ENCODE results near the gene LTB. TPM values are rescaled to one million over a fixed set of nuclear protein-coding genes. Genes with fewer than 3 reads are reported as not detected.

The LTB gene
- total RNA-seq, 1 experiment from 2014 or later, result not detected

DNA sequence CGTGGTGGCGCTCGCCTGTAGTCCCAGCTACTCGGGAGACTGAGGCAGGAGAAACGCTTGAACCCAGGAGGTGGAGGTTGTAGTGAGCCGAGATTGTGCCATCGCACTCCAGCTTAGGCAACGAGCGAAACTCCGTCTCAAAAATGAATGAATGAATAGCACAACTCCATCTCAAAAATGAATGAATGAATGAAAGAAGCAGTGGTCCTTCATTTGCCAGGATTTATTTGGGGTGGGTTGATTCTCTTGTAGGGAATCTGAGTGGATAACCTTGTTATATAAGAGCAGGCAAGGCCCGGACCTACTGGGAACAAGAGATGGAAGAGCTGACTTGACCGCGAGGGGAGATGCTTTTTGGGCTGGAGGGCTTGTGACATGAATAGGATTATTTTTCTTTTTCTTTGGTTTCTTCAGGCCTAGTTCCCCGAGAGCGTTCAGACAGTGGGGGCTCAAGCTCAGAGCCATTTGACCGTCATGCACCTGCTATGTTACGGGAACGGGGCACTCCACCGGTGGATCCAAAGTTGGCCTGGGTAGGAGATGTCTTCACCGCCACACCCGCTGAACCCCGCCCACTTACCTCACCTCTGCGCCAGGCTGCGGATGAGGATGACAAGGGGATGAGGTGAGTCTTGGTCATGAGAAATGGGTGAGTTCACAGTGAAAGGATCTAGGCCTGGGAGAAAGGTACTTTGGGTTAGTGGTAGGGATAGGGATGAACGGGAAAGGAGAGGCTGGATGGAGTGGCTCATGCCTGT lies 48.1 kb upstream of the LTB start:
- H3T11ph ChIP-seq (ENCODE audit: low read length), result no peak overlapping the region
- no peaks in the 10 kb centered on the region; the same call in 1 of the 2 replicates for H3K27me3 Mint-ChIP-seq (ENCODE audit: low read depth)
- no peaks in the 10 kb centered on the region for H4K20me1 ChIP-seq (ENCODE audit: control insufficient read depth, insufficient read depth, insufficient read length)

More for the DNA sequence above, 48.1 kb upstream of the LTB start:
- Mint-ChIP-seq H3K36me3 (ENCODE audit: insufficient read depth in 1 of 3, low read depth in 3 of 3) (peaks cover 85 to 100% (median 100%) of the 10 kb centered on the region in 3 experiments), H3K27ac (peak overlapping the region in 1 of 3 experiments; percentile 71; a peak in 2 of 7 replicates), H3K9me3 (no peaks in the 10 kb centered on the region), H3K4me3 (no peak overlapping the region; a peak in 1 of 5 replicates), H3K4me1 (peaks cover 0 to 3% of the 10 kb centered on the region in 2 experiments; a peak in 1 of 4 replicates)
- TF ChIP-seq, protein P1, sequence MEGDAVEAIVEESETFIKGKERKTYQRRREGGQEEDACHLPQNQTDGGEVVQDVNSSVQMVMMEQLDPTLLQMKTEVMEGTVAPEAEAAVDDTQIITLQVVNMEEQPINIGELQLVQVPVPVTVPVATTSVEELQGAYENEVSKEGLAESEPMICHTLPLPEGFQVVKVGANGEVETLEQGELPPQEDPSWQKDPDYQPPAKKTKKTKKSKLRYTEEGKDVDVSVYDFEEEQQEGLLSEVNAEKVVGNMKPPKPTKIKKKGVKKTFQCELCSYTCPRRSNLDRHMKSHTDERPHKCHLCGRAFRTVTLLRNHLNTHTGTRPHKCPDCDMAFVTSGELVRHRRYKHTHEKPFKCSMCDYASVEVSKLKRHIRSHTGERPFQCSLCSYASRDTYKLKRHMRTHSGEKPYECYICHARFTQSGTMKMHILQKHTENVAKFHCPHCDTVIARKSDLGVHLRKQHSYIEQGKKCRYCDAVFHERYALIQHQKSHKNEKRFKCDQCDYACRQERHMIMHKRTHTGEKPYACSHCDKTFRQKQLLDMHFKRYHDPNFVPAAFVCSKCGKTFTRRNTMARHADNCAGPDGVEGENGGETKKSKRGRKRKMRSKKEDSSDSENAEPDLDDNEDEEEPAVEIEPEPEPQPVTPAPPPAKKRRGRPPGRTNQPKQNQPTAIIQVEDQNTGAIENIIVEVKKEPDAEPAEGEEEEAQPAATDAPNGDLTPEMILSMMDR (conservative IDR thresholded peaks at IDR 0.05), result no peak
- H3K56ac ChIP-seq (ENCODE audit: insufficient read length, low read depth, low read length), result no peak overlapping the region
- H3K23ac ChIP-seq (ENCODE audit: insufficient read length, low read depth, low read length), result no peak overlapping the region
- H4K91ac ChIP-seq (ENCODE audit: insufficient read length, low read depth, low read length), result no peak overlapping the region
- H3K4me2 ChIP-seq (ENCODE audit: insufficient read depth, insufficient read length, low read length), result no peak overlapping the region
- H2BK15ac ChIP-seq (ENCODE audit: low read depth, low read length), result no peak overlapping the region
- DNase-seq, result no peak
- no peak overlapping the region for H2AK5ac ChIP-seq (ENCODE audit: insufficient read length, low read length)
- no CpG with 5 or more reads among the region's 25 CpGs for WGBS (ENCODE audit: extremely low coverage, insufficient read length, low lambda C conversion rate)
- no peak overlapping the region for H4K8ac ChIP-seq (replicated peaks; ENCODE audit: insufficient read length, low read depth, low read length)
- no peak overlapping the region for H2BK120ac ChIP-seq (ENCODE audit: low read depth, low read length, poor library complexity, severe bottlenecking)
- H2BK20ac ChIP-seq (ENCODE audit: low read depth, low read length, poor library complexity, severe bottlenecking), result no peak overlapping the region
- H2AFZ ChIP-seq (ENCODE audit: low read length), result no peak overlapping the region
- H3K79me2 ChIP-seq (ENCODE audit: insufficient read depth, low read length), result no peaks in the 10 kb centered on the region
- H2BK5ac ChIP-seq (ENCODE audit: insufficient read length, low read length), result no peak overlapping the region
- no peak overlapping the region for H4K5ac ChIP-seq (ENCODE audit: insufficient read length, low read depth, low read length)
- no peaks in the 10 kb centered on the region for H3K9me3 ChIP-seq (ENCODE audit: control insufficient read depth, low read depth, low read length)
- H3K27ac ChIP-seq (ENCODE audit: insufficient read length, low read depth, low read length), result no peak overlapping the region
- no peak overlapping the region for H2BK12ac ChIP-seq (ENCODE audit: insufficient read length, low read depth, low read length)
- H3K18ac ChIP-seq (ENCODE audit: insufficient read length, low read depth, low read length), result no peak overlapping the region
- peaks cover 3% of the 10 kb centered on the region for H3K79me1 ChIP-seq (ENCODE audit: insufficient read depth, low read depth, low read length, poor library complexity, severe bottlenecking)
- no peak overlapping the region for H3K14ac ChIP-seq (ENCODE audit: insufficient read depth, low read length)
- H3K27me3 ChIP-seq (ENCODE audit: insufficient read depth, low read length), result no peaks in the 10 kb centered on the region
- no peaks in the 10 kb centered on the region for H3K23me2 ChIP-seq (ENCODE audit: insufficient read length, low read depth, low read length, poor library complexity, severe bottlenecking)
- H3K4ac ChIP-seq (ENCODE audit: low read depth, low read length), result no peak overlapping the region
- H3K9ac ChIP-seq (ENCODE audit: extremely low read depth, insufficient read length, low read length), result no peak overlapping the region
- no peaks in the 10 kb centered on the region for H3K4me1 ChIP-seq (ENCODE audit: insufficient read depth, low read length)
